Measurements from ENCODE around the gene PRKCE. TPM values are rescaled to one million over a fixed set of nuclear protein-coding genes. Genes with fewer than 3 reads are reported as not detected.

PRKCE gene
- total RNA-seq, 1 donor from 2014 or later: 20.8 TPM

DNA sequence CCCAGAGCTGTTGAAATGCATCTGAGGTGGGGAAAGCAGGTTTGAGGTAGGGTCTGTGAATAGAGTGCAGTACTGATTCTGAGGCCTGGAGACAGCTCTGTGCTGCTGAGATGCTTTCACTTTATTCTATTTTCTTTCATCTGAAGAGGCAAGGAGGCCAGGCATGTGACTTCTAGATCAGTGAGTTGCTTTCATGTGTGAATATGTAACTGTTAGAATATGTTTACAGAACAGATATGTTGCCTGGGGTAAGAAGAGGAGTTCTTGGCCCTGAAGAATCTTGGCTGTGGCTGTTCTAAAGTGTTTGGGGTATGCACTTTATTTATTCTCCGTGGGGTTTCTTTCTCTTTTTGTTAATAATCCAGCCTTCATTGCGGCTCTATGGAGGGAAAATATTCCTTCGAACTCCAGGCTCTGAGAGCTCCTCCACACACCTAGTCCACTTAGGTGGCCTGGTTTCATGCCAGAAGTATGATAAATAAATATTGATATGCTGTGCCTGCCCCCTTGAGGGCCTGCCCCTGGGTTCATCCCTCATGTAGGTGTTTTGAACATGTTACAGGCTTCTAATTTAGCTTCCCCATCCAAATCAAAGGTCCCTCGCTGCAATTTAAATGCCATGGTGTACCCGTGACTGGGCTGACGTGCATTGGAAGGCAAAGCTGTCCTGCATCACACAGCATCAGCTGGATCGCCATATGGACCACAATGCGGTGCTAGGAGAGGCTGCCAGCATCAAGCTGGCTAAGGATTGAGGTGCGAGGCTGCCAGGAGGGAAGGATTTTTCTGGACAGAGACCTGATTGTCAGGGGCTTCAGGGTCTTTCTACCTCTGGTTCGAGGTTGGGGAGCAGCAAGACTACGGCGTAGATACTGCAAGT is 102.9 kb downstream of the PRKCE start:
- no peak for DNase-seq (ENCODE audit: low spot score)

DNA sequence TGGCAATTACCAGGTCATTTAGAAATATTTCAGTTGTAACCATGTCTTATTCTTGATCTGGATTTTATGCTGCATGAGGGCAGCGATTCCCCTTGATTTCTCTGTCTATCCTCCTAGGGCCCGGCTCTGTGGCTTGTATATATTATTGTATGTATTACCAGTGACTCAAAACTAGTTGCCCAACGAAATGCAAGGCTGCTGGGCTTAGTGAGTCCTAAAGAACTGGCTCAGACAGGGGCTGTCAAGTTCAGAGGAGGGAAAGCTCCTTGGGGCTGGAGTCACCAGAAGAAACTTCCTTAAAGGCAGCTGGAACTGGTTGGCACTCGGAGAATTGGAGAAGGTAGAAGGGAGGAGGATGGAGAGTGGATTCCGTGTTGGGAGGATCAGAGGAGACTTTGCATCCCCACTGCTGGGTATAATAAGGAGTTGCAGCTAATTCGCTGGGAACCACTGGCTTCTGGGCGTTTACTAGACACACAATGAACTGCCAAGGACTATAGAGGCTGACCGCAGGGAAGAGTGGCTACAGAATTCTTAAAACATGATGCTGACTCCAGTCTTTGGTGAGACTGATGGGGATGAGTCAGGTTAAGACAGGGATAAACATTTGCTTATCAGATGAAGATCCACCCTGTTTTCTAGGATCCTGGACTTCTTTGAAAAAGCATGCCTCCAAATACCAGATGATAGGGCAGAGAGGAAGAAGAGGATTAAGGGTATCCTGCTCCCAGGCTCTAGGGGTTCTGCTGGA is 104.3 kb downstream of the PRKCE start:
- DNase-seq (ENCODE audit: low spot score): no peak

- no peak for DNase-seq (ENCODE audit: low spot score)
Measured at GRCh38 chr2:45758018-45758417, 106.5 kb downstream of the PRKCE start.

- DNase-seq (ENCODE audit: low spot score): no peak
Measured at GRCh38 chr2:45759310-45759851, 107.9 kb downstream of the PRKCE start.

GRCh38 chr2:45761635-45762034 is 110.2 kb downstream of the PRKCE start:
- no peak for DNase-seq (ENCODE audit: low spot score)

DNA sequence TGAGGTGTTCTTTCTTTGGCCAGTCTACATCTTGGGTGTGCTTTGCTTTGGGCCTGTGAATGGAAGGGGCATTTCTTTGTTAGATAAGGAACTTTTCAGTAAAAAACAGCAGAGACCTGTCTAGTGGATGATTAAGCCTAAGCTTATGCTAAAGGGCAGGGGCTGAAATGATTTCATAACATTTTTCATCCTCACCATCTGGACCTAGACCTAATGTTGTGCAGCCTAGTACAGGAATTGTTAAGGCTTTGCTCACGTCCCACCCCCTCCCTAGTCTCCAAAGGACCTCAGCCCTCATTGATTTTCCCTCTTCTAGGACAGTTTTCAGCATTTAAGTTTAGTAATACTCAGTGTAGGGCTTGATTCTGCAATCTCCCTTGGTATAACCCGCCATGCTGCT is 111.8 kb downstream of the PRKCE start:
- DNase-seq (ENCODE audit: low spot score): no peak

DNA sequence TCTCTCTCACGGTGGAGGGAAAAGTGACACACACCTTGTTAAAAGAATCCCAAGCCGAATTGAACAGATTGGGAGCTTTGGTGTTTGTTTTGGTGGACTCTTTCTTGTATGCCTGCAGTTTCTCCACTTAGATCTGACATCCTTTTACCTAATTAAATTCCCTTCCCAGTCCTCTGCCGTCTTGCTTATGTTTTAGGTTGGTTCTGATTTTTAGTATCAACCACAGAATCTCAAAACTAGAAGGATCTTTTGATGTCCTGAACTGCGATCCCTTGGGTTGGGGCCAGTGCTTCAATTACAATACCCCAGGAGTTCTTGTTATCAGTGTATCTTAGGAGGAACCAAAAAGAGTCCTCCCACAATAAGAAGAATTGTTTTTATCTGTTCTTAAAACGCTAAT is 112.3 kb downstream of the PRKCE start:
- DNase-seq (ENCODE audit: low spot score): no peak

DNA sequence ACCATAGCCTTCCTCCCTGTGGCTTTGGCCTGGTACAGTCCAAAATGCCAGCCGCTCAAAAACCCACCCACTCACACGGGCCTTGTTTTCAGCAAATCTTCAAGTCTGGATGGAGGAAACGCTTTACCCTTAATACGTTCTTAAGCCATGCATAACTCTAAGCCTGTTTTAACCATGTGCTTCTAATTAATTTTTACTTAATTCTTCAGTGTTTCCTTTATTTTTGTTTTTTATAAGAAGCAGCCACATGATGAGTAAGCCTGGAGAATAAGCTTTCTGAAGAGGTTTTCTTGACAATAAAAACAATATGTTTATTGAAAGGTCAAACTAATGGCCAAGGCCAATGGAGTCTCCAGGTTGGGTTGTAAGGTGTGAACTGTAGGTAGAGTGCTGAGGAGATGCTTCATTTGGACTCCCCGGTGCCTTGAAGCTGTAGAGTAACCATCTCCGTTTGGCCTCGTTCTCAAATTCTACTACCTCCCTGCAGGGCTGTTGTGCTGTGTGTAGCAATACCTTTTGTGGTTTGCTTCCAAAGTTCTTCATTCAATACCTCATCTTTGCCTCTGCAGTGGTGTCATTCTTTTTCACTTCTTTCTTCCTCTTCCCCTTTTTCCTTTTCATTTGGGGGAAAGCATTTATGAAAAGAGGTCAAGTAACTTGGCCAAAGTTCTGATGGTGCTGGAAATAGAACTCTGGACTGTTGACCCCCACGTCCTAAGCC is 113.7 kb downstream of the PRKCE start:
- DNase-seq (ENCODE audit: low spot score): no peak

DNA sequence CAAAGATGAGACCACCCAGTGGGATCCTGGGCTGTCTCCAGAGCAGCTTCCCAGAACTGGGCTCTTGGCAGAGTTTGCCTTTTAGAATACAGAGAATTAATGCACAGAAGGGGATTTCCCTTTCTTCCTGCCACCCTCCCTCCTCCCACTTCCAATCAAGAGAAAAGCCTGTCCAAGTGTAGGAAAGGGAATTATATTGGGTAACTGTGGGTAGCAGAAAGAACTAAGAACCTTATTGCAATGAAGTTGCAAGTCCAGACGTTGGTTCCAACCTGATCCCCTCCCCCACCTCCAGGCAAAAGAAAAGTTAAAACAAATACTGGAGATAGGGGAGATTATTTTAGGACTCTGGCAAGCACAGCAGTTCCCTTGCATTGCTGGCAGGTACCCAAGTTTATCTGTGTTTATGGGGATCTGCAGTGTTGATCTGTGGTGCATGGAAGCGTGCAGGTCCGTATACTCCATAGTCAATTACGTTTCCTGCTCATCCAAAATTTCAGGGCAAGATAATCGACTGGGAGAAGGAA is 114.3 kb downstream of the PRKCE start:
- DNase-seq (ENCODE audit: low spot score): no peak

GRCh38 chr2:45768208-45768607 is 116.7 kb downstream of the PRKCE start:
- DNase-seq (ENCODE audit: low spot score): no peak

DNA sequence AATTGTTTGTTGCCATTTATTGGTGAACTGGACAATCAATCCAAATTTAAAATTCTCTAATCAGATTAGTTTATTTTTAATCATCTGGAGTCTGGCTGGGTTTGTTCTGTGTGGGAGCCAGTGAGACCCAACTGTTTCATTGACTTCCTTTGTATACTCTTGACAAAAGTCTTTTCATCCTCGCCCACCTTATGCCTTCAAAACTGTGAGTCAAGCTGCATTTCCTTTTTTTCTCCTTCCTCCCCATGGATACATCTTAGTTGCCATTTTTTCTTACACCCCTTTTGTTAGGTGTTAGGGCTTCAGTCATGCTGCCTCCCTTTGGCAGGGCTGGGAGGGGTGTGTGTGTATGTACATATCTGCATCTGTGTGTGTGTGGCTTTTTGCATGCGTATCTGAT is 117.6 kb downstream of the PRKCE start:
- DNase-seq (ENCODE audit: low spot score): no peak

DNA sequence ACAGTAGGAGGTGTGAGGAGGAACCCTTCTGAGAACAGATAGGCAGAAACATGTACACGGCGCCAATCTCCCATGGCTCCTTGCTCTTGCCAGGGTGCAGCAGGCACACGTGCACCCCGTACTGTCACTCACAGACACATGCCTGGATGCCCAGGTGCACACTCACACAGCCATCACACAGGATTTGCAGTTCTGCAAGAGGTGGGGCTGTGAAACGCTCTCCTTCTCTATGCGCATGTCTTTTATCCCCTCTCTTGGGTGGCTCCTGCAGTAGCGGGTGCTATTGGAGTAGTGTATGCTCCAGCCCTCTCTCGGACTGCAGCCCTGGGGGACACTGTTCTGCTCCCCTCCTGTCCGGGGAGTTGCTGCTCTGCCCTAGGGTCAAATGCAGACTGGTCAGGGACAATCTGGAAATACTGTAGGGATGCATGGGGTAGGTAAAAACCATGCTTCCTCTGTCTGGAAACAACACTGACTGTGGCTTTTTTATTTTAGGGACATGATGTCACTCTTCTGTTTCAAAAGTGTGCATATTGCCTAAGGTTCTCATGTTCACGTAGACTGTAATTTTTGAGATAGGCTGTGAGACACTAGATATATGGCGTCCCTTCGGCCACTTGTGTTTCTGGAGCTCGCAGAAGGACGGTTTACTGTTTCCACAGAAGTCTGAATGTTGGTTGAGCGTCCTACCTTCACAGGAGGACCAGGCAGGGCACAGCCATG is 118.5 kb downstream of the PRKCE start:
- DNase-seq (ENCODE audit: low spot score): no peak

DNA sequence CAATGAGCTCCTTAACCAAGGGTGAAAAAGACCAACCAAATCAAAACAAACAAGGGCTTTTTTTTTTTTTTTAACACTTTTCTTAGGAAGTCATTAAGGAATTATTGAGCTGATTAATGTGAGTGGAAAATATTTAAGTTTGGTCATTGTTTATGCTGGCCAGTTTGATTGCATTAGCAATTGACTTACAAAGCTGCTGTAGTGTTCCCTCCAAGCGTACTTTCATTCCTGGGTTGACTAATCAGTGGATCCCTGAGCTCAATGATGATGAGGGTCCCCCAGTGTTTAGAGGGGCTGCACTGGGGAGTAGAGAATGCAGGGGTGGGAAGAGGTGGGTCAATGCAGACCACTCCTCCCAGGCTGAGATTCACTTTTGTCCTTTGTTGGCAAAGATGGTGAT is 119.3 kb downstream of the PRKCE start:
- no peak for DNase-seq (ENCODE audit: low spot score)

DNA sequence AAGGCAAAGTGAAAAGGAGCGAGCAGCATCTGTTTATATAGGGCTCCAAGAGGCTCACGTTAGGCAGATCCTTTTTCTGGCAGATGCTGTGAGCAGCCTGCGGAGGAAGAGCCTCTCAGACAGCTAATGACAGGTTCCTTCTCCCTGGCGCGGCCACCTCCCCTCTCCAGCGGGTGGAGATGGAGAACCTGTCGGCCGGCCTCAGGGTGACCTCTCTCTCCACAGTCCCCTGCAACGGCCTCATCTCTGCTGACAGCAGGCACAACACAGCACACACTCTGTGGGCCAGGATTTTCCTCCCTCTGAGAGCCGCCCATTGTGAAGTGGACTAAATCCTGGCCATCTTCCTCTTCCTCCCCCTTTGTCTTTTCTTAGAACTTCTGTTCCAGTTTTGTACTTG is 119.8 kb downstream of the PRKCE start:
- DNase-seq (ENCODE audit: low spot score): peak; percentile 41

- DNase-seq (ENCODE audit: low spot score): no peak
Measured at GRCh38 chr2:45772038-45772437, 120.6 kb downstream of the PRKCE start.

DNA sequence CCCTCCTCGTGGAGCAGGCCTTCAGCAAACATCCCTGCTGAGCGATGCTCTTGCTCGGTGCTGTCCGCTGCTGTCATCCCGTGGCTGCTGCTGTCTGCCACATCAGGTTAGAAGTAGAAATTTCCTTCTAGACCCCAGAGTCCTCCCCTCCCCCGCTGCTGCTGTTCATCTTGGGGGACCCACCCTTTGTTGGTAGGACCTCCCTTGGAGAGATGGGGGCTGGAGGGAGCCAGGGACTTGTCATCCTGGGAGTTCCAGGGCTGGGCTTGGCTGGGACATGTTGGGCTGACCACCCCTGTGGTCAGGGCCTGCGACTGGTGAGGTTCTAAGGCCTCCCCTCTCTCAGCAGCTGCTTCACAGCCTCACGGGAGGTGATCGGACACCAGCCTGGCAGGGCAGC is 122.4 kb downstream of the PRKCE start:
- DNase-seq (ENCODE audit: low spot score): no peak

GRCh38 chr2:45774688-45775244 is 123.3 kb downstream of the PRKCE start:
- no peak for DNase-seq (ENCODE audit: low spot score)

DNA sequence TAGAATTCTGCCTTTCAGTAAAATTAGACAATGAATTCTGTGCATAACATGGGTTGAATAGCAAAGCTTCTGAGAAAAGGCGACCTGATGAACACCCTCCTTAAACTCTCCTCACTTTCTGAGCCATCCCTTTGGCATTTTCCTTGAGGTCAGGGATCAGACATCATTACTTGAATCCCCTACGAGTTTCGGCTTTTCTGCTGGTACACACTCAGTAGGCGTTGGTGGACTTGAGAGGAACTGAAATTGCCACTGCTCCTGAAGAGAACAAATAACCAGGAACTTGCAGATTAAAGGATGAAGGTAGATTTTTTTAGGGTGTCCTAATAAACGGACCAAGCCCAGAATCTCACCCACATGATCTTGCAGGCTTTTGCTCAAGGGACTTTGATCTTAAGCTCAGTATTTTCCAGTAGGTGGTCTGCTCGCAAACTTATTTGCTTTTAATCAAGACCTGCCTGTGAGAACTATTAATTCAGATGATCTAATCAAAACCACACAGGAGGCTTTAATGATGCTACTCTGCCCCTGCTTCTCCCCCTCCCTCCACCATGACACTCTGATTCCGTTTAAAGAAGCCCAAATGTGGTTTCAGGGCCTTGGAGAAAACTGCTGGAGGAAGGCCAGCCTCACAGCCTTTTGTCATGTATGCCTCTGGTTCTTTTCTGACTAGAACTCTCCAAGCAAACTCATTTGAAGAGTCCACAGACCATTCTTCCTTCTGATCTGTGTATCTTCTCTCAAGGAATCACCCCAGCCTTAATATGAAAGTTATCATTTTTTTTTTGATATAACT is 124.9 kb downstream of the PRKCE start:
- DNase-seq (ENCODE audit: low spot score): no peak

GRCh38 chr2:45777996-45778719 is 126.7 kb downstream of the PRKCE start:
- DNase-seq (ENCODE audit: low spot score): no peak

All from mucosa of gallbladder (tissue), 1 donor.